ENCODE measurements around the gene NPAS3. TPM values are rescaled to one million over a fixed set of nuclear protein-coding genes. Genes with fewer than 3 reads are reported as not detected.

The NPAS3 gene
- total RNA-seq, 1 donor from 2014 or later = 0.95 TPM

- Histone ChIP-seq H3K36me3 (no peaks in the 10 kb centered on the region), H3K4me3 (no peak overlapping the region), H3K27me3 (ENCODE audit: low read depth) (no peaks in the 10 kb centered on the region), H3K4me1 (no peaks in the 10 kb centered on the region), H3K27ac (no peak overlapping the region), H3K9me3 (no peaks in the 10 kb centered on the region)
- intact Hi-C loops (cut with DNase I) = no loop called here
- TF ChIP-seq CTCF (IDR thresholded peaks at IDR 0.05) = no peak
- no peak for ATAC-seq
- DNase-seq = no peak
Measured at GRCh38 chr14:33120966-33121365, 182.3 kb downstream of the NPAS3 start.

- no peak for TF ChIP-seq CTCF (IDR thresholded peaks at IDR 0.05)
- intact Hi-C loops (cut with DNase I) = no loop called here
- DNase-seq (no peak), ATAC-seq (no peak)
- H3K27me3 ChIP-seq (ENCODE audit: low read depth) = no peaks in the 10 kb centered on the region
- H3K9me3 ChIP-seq = no peaks in the 10 kb centered on the region
- no peaks in the 10 kb centered on the region for H3K4me1 ChIP-seq
- H3K36me3 ChIP-seq = no peaks in the 10 kb centered on the region
- H3K27ac ChIP-seq = no peak overlapping the region
- H3K4me3 ChIP-seq = no peak overlapping the region
Measured at GRCh38 chr14:33123281-33123680, 184.6 kb downstream of the NPAS3 start.

DNA sequence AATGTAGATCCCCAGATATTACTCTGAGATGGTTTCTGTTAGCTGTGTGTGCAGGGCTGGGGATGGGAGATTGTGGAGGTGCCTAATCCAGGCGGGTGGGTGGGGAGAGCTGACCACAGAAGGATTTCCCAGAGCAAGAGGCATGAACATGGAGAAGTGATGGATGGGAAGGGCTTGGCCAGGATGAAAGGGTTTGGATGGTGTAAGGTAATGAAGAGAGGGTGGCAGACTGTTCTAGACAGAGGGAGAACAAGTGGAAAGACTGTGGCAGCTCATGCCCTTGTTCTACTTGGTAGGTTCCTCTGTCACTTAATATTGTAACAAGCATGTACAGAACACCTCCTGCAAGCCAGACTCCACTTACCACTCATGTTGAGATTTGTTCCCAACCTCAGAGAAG, 187.8 kb downstream of the NPAS3 start:
- no peak overlapping the region for H3K27ac ChIP-seq
- no peak overlapping the region for H3K4me3 ChIP-seq
- intact Hi-C loops (cut with DNase I) = no loop called here
- H3K4me1 ChIP-seq = no peaks in the 10 kb centered on the region
- no peaks in the 10 kb centered on the region for H3K9me3 ChIP-seq
- ATAC-seq = no peak
- no peak for DNase-seq
- no peaks in the 10 kb centered on the region for H3K27me3 ChIP-seq (ENCODE audit: low read depth)
- no peaks in the 10 kb centered on the region for H3K36me3 ChIP-seq
- no peak for TF ChIP-seq CTCF (IDR thresholded peaks at IDR 0.05)

DNA sequence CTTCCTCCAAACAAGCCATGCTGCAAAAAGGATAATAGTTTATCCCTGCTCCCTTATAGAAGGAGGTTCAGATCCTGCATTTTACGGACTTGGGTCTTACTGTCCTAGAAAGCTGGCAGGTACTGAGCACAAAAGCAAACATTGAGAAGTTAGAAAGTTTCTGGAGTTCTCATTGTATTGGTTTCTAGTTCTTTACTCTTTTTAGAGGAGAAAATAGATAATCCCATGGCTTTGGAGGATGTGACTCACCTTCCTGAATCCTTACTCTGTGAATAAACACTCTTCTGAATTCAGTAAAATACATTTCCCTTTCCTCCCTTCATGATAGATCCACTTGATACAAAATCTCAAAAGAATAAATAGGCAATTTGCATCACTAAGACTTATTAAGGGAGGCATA, 188.9 kb downstream of the NPAS3 start:
- no peak for TF ChIP-seq CTCF (IDR thresholded peaks at IDR 0.05)
- H3K4me3 ChIP-seq = no peak overlapping the region
- intact Hi-C loops (cut with DNase I) = no loop called here
- H3K27ac ChIP-seq = no peak overlapping the region
- no peaks in the 10 kb centered on the region for H3K9me3 ChIP-seq
- ATAC-seq (no peak), DNase-seq (no peak)
- H3K4me1 ChIP-seq = no peaks in the 10 kb centered on the region
- H3K36me3 ChIP-seq = no peaks in the 10 kb centered on the region
- no peaks in the 10 kb centered on the region for H3K27me3 ChIP-seq (ENCODE audit: low read depth)

DNA sequence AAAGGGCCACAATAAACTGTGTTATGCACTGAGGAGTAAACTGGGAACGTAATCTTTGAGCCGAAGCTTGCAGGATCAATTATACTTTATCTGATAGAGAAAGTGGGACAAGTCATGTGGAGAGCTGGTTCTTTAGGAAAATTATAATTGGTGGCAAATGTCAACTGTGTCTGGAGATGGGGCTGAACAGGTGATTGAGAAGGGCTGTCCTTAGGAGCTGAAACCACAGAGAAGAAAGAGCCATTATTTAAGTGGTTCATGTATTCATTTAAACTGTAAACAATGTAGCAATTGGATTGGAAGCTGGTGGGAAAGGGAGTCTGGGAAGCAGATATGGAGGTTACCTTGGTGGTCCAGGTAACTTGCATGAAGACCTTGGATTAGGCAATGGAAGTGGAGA, 193.1 kb downstream of the NPAS3 start:
- DNase-seq = no peak
- intact Hi-C loops (cut with DNase I) = no loop called here
- Histone ChIP-seq H3K4me3 (no peak overlapping the region), H3K27ac (no peak overlapping the region), H3K36me3 (no peaks in the 10 kb centered on the region), H3K27me3 (ENCODE audit: low read depth) (no peaks in the 10 kb centered on the region), H3K4me1 (no peaks in the 10 kb centered on the region), H3K9me3 (no peaks in the 10 kb centered on the region)
- ATAC-seq = no peak
- no peak for TF ChIP-seq CTCF (IDR thresholded peaks at IDR 0.05)

- Histone ChIP-seq H3K4me1 (no peaks in the 10 kb centered on the region), H3K27me3 (ENCODE audit: low read depth) (no peaks in the 10 kb centered on the region), H3K9me3 (no peaks in the 10 kb centered on the region), H3K36me3 (no peaks in the 10 kb centered on the region), H3K4me3 (no peak overlapping the region), H3K27ac (no peak overlapping the region)
- intact Hi-C loops (cut with DNase I) = no loop called here
- ATAC-seq (no peak), DNase-seq (no peak)
- TF ChIP-seq CTCF (IDR thresholded peaks at IDR 0.05) = no peak
Measured at GRCh38 chr14:33134162-33134561, 195.5 kb downstream of the NPAS3 start.
